ENCODE data around the gene NIPA2.

- TF ChIP-seq CTCF (IDR thresholded peaks at IDR 0.05) (no peak), POLR2AphosphoS5 (IDR thresholded peaks at IDR 0.05) (no peak)
Observed at GRCh38 chr15:22855791-22856190, 17.3 kb downstream of the NIPA2 start.
